LNCAP (cell line): ENCODE data around the gene NEMP2.

Experiments
- TF ChIP-seq, protein P1 (sequence below): fragments of 450-650 bp; IDR thresholded peaks from 2 replicates; pipeline ENCODE4 v1.5.1; 2017; ENCODE audit warnings: mild to moderate bottlenecking

Gene NEMP2

DNA sequence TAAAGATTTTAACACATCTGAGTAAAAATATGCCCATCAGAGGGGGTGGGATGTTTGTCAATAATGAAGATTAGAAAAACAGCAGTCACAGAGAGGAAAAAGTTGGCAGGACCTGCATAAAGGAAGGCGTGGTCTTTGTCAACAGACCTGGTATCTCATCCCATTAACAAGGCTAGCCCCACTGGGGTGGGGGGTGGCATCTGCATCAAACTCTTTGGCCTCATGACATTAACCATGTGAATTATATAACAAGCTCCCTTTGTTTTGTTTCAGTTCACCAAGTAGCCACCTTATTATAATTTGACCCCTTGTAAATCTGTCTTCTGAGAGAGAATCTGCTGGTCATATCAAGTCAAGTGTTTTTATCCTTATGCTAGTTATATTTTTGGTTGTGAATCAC is 28.8 kb downstream of the NEMP2 start:
- TF ChIP-seq, protein P1, sequence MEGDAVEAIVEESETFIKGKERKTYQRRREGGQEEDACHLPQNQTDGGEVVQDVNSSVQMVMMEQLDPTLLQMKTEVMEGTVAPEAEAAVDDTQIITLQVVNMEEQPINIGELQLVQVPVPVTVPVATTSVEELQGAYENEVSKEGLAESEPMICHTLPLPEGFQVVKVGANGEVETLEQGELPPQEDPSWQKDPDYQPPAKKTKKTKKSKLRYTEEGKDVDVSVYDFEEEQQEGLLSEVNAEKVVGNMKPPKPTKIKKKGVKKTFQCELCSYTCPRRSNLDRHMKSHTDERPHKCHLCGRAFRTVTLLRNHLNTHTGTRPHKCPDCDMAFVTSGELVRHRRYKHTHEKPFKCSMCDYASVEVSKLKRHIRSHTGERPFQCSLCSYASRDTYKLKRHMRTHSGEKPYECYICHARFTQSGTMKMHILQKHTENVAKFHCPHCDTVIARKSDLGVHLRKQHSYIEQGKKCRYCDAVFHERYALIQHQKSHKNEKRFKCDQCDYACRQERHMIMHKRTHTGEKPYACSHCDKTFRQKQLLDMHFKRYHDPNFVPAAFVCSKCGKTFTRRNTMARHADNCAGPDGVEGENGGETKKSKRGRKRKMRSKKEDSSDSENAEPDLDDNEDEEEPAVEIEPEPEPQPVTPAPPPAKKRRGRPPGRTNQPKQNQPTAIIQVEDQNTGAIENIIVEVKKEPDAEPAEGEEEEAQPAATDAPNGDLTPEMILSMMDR = no peak

DNA sequence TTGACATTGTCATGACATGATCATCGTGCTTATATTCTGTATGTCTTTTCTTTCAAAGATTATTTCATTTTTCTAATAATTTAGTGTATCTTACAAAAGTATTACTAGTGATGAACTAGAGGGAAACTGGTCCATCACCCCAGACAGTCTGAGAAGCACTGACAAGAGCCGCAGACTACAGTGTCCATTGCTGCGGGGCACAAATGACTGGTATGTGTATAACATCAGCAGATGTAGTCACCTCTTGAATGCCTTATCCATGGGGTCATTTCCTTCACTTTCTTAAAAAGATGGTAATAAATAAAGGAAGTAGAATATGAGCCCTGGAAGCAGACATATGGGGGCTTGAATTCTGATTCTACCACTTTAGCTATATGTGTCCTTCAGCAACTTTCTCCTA is 29.6 kb downstream of the NEMP2 start:
- TF ChIP-seq, protein P1 = no peak

DNA sequence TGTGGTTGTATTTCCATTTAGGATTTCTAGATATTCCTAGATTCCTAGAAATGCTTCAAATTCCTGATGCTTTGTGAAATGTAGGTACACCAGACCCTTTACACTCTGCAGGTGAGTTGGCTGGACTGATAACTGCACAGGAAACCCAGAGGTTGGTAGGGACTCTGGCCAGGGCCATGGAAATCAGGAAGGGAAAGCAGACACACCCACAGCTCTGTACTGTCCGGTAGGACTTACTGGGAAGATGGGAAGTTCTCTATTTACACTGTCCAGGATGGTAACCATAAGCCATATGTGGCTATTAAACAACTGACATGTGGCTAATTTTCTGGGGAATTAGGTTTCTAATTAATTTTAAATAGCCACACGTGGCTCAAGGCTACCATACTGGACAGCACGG is 31.4 kb downstream of the NEMP2 start:
- TF ChIP-seq, protein P1 = no peak

DNA sequence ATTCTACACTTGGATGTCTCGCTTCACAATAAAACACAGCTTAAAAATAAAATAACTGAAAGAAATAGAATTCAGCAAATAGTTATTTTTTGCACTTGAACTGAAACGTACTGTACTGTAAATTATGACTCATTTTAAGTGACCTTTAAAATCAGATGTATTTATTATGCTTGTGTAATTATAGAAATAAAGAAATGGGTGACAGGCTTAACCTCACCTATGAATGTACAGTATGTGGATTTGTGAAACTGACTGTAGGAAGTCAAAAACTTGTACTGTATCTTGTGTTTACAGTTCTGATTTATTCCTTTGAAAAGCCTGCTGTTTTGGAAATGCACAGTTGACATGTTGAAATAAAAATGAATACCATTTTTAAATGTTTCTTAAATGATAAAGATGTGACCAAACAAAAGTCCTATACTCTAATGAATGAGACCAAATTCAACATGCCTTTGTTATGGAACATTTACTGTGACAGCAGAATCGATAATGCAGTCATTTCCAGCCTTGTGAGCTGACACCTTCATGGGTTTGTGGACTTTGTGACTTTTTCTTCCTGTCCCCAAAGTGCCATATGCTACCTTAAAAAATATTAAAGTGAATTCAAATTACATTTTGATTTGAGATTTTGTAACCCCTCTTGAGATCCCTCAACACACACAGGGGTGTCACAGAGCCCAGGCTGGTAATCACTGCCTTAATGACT is 32.7 kb downstream of the NEMP2 start:
- TF ChIP-seq, protein P1 = no peak

DNA sequence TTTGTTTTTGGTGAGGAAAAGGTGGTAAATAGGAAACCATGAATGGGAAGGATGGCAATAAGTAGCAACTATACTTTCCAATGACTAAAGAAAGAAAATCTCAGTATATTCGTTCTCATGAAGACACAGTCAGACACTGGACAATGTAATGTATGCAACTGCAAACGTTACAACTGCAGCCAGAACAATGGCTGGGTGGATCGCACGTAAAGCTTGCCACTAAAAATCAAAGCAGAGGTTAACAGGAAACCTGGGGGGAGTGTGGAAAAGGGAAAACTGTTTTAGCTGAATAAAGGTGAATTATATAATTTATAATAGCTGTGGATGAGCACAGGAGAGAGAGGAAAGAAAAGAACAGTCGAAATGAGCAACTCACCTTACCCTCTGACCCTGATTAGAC is 33.3 kb downstream of the NEMP2 start:
- TF ChIP-seq, protein P1 = no peak

DNA sequence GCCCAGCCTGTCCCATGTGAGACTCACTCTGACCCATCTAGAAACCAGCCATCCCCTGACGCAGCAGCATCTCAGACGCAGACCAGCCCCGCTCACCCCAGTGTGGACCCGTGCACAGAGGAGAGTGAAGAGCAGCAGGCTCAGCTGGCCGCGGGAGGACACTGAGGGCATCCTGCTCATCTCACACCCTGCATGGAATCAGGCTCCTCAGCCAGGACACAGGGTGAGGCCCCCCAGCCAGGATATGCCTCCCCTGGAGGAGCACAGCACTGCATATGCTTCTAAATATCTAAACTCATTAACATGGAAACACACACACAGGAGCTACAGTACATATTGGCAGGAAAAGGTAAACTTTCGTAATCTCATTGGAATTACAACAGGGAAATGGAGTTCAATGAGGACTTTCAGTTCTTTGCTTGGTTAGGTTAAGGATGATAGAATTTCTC is 34.4 kb downstream of the NEMP2 start:
- TF ChIP-seq, protein P1 = no peak

DNA sequence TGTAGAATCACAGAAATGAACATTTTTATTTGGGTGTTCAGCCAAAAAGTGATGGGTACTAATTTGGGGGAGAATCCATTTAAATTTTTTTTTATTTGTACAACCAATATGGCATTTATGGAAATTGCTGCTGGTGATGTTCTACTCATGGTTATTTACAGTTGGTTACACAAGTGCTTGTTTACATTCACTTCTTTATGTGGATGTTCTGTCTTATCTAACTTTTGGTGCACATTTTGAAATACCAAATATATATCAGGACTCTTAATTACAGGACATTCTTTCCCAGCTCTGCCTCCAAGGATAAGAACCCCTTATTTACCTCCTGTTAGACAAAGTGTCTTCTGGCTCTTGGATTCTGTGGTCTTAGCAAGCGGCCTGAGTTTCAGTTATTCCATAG is 35.2 kb downstream of the NEMP2 start:
- TF ChIP-seq, protein P1 = no peak

DNA sequence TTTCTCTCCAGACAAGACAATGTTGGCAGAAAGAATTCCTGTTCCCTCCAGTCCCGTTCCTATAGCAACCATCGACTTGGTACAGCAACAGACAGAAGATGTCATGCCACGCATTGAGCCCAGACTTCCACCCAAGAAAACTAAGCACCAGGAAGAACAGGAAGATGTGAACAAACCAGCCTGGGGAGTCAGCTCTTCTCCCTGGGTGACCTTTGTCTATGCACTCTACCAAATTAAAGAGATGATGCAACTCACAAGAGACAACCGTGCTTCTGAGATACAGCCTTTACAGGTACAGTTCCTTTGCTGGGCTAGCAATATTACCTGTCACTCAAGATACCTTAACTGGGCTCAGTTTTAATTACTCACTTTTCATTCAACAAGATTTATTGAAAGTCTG is 37.1 kb downstream of the NEMP2 start:
- TF ChIP-seq, protein P1 = no peak
